NB4 (cell line): ENCODE results near the gene NOP56.

Source experiments
- DNase-seq: peaks from one replicate; pipeline ENCODE4 v3.0.0; 2010; ENCODE audit warnings: low read depth
- H3K4me3 ChIP-seq: one replicate; pipeline ENCODE4 v1.5.1; 2011; ENCODE audit warnings: mild to moderate bottlenecking, low read depth, low read length, moderate library complexity
- CTCF ChIP-seq: IDR thresholded peaks from one replicate; pipeline ENCODE4 v1.5.1; 2012; ENCODE audit warnings: low read depth, low read length
- MAX ChIP-seq: IDR thresholded peaks from 2 replicates; pipeline ENCODE4 v1.6.1; 2011; ENCODE audit warnings: low read depth, low read length
- MYC ChIP-seq: IDR thresholded peaks from 2 replicates; pipeline ENCODE4 v1.6.1; 2011; ENCODE audit warnings: low read depth, low read length
- POLR2A ChIP-seq: IDR thresholded peaks from 2 replicates; pipeline ENCODE4 v1.6.1; 2011; ENCODE audit warnings: mild to moderate bottlenecking; ENCODE audit not compliant: insufficient read length; ENCODE audit errors: extremely low read depth

NOP56 gene

GRCh38 chr20:2610326-2610725, 42.1 kb upstream of the NOP56 start:
- no peak for TF ChIP-seq MAX
- no peak for TF ChIP-seq CTCF
- TF ChIP-seq MYC = no peak
- no peak for TF ChIP-seq POLR2A
- no peak for DNase-seq
- no peak overlapping the region for H3K4me3 ChIP-seq

GRCh38 chr20:2610941-2611720, 41.3 kb upstream of the NOP56 start:
- no peak overlapping the region for H3K4me3 ChIP-seq
- TF ChIP-seq CTCF (no peak), POLR2A (no peak), MAX (no peak), MYC (no peak)
- no peak for DNase-seq

GRCh38 chr20:2612073-2612472, 40.4 kb upstream of the NOP56 start:
- no peak for DNase-seq
- no peak overlapping the region for H3K4me3 ChIP-seq
- TF ChIP-seq CTCF (no peak), MAX (no peak), MYC (no peak), POLR2A (no peak)

- TF ChIP-seq MYC (no peak), POLR2A (no peak), CTCF (no peak), MAX (no peak)
- DNase-seq = no peak
- no peak overlapping the region for H3K4me3 ChIP-seq
Measured at GRCh38 chr20:2616634-2617033, 35.8 kb upstream of the NOP56 start.

- DNase-seq = no peak
- no peak for TF ChIP-seq POLR2A
- no peak for TF ChIP-seq MAX
- H3K4me3 ChIP-seq = no peak overlapping the region
Measured at GRCh38 chr20:2617099-2617714, 35.2 kb upstream of the NOP56 start.

- H3K4me3 ChIP-seq = no peak overlapping the region
- DNase-seq = peak; percentile 40
- no peak for TF ChIP-seq MYC
- TF ChIP-seq MAX = no peak
- no peak for TF ChIP-seq CTCF
- no peak for TF ChIP-seq POLR2A
Measured at GRCh38 chr20:2618815-2619214, 33.6 kb upstream of the NOP56 start.
